Measurements from ENCODE around the gene NTSR1.

NTSR1 gene

DNA sequence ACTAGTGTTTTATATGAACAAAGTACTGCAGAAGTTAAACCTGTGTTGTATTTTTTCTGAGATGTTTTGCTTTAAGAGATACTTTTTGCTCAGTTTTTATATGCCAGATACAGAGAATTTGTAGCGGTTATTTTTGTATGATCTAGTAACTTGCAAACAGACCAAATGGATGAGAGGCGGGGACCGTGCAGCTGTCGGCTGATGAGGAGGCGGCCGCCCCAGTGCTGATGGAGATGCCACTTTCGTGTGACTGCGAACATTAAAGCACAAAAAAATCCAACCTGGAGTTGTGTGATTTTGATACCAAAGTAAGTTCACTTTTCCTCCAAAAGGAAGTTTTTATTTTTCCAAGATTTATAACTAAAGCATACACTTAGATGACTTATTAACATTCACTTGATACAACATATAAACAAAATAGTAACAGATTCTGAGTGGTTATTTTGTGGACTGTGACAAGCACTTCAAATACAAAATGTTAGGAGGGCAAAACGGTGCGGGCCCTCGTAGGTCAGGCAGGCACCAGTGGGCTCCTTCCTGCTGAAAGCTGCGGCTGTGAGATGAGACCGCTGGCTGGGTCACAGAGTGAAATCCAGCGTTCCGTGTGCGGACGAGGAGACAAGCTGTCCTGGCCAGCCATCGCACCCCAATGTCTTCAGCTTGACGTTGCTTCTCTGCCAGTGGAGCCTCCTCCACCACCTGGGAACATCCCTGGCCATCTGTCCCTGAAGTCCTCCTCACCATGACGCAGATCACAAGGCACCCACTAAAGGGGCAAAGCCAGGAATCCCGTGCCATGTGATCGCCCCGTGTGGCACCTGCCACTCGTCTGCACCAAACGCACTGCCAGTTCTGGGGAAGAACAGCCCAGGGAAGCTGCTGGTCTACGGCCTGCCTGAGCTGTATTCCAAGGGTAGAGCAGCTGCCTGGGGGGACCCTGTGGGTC is 92.0 kb downstream of the NTSR1 start:
- H4K20me1 ChIP-seq (ENCODE audit: insufficient read depth, low read length, poor library complexity, severe bottlenecking), result peaks cover 15% of the 10 kb centered on the region
- H3K79me2 ChIP-seq (ENCODE audit: insufficient read depth, low read length), result peaks cover 34% of the 10 kb centered on the region
- H3K9me2 ChIP-seq (replicated peaks; ENCODE audit: low read depth, low read length), result no peaks in the 10 kb centered on the region
- H3K27me3 ChIP-seq (ENCODE audit: insufficient read depth, low read length, poor library complexity, severe bottlenecking), result no peaks in the 10 kb centered on the region
- no peak overlapping the region for H3K9ac ChIP-seq (ENCODE audit: low read depth, low read length, poor library complexity, severe bottlenecking)
- peaks cover 9% of the 10 kb centered on the region; the same call in 1 of the 2 replicates for H3F3A ChIP-seq (ENCODE audit: low read depth)
- TF ChIP-seq CTCF (conservative IDR thresholded peaks at IDR 0.05; ENCODE audit: low read length) (no peak), EZH2phosphoT487 (IDR thresholded peaks at IDR 0.05; ENCODE audit: borderline replicate concordance) (no peak)
- peaks cover 26% of the 10 kb centered on the region; the same call in 1 of the 2 replicates for H3K36me3 ChIP-seq (ENCODE audit: insufficient read depth, low read length)
- H3K4me2 ChIP-seq (ENCODE audit: low read depth, low read length, poor library complexity, severe bottlenecking), result no peak overlapping the region
- H2AFZ ChIP-seq (ENCODE audit: low read length), result no peak overlapping the region
- H3K4me1 ChIP-seq (ENCODE audit: insufficient read depth, low read length, poor library complexity, severe bottlenecking), result peaks cover 30% of the 10 kb centered on the region
- H3K9me3 ChIP-seq (ENCODE audit: insufficient read depth, low read depth, low read length), result no peaks in the 10 kb centered on the region
- no peak overlapping the region for H3K4me3 ChIP-seq (ENCODE audit: low read length, poor library complexity, severe bottlenecking)

DNA sequence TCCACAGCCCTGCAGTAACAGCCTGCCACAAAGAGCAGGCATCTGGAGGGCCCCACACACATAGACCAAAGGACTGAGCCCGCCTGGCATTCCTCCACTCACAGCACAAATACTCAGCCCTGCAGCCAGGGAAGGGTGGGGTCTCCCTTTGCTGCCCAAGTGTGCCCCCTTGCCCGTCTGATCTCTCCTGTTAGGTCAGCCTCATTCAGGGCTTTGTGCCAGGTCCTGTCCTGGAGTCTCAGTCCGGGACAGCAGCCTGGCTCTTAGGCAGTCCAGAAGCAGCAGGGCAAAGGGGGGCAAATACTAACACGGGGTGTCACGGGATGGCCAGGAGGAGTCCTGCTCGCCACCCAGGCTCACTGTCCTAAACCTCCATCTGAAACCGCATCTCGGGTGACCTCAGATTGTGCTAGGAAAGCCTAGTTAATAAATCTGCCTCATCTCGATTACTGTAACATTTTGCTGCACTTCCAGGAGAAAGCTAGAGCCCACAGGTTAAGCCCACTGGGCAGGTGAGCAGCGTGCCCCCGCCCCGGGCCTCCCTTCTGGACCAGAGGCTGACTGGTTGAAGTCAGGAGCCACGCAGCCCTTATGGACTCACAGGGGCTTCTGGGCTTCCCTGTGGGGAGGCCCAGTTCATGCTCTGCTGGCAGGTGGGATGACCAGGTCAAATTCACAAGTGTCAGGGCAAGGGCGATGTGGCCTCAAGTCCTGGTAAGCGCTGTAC is 92.8 kb downstream of the NTSR1 start:
- Histone ChIP-seq H3K4me2 (ENCODE audit: low read depth, low read length, poor library complexity, severe bottlenecking) (no peak overlapping the region), H3K9ac (ENCODE audit: low read depth, low read length, poor library complexity, severe bottlenecking) (no peak overlapping the region), H3K9me2 (replicated peaks; ENCODE audit: low read depth, low read length) (no peaks in the 10 kb centered on the region), H3K36me3 (ENCODE audit: insufficient read depth, low read length) (peaks cover 26% of the 10 kb centered on the region; the same call in 1 of the 2 replicates), H3K27me3 (ENCODE audit: insufficient read depth, low read length, poor library complexity, severe bottlenecking) (no peaks in the 10 kb centered on the region), H3F3A (ENCODE audit: low read depth) (peaks cover 6% of the 10 kb centered on the region; the same call in 1 of the 2 replicates), H3K4me3 (ENCODE audit: low read length, poor library complexity, severe bottlenecking) (no peak overlapping the region), H4K20me1 (ENCODE audit: insufficient read depth, low read length, poor library complexity, severe bottlenecking) (peaks cover 24% of the 10 kb centered on the region), H2AFZ (ENCODE audit: low read length) (no peak overlapping the region), H3K79me2 (ENCODE audit: insufficient read depth, low read length) (peaks cover 43% of the 10 kb centered on the region), H3K4me1 (ENCODE audit: insufficient read depth, low read length, poor library complexity, severe bottlenecking) (peaks cover 34% of the 10 kb centered on the region), H3K9me3 (ENCODE audit: insufficient read depth, low read depth, low read length) (no peaks in the 10 kb centered on the region)
- TF ChIP-seq EZH2phosphoT487 (IDR thresholded peaks at IDR 0.05; ENCODE audit: borderline replicate concordance), result no peak
- no peak for TF ChIP-seq CTCF (conservative IDR thresholded peaks at IDR 0.05; ENCODE audit: low read length)

GRCh38 chr20:62802026-62802712 is 93.5 kb downstream of the NTSR1 start:
- H3K4me1 ChIP-seq (ENCODE audit: insufficient read depth, low read length, poor library complexity, severe bottlenecking), result peaks cover 38% of the 10 kb centered on the region
- peaks cover 46% of the 10 kb centered on the region for H3K79me2 ChIP-seq (ENCODE audit: insufficient read depth, low read length)
- no peak overlapping the region for H3K4me3 ChIP-seq (ENCODE audit: low read length, poor library complexity, severe bottlenecking)
- no peak overlapping the region for H3K9ac ChIP-seq (ENCODE audit: low read depth, low read length, poor library complexity, severe bottlenecking)
- H3K4me2 ChIP-seq (ENCODE audit: low read depth, low read length, poor library complexity, severe bottlenecking), result no peak overlapping the region
- H3F3A ChIP-seq (ENCODE audit: low read depth), result peaks cover 6% of the 10 kb centered on the region; the same call in 1 of the 2 replicates
- no peaks in the 10 kb centered on the region for H3K9me3 ChIP-seq (ENCODE audit: insufficient read depth, low read depth, low read length)
- H3K27me3 ChIP-seq (ENCODE audit: insufficient read depth, low read length, poor library complexity, severe bottlenecking), result no peaks in the 10 kb centered on the region
- no peak overlapping the region for H2AFZ ChIP-seq (ENCODE audit: low read length)
- TF ChIP-seq EZH2phosphoT487 (IDR thresholded peaks at IDR 0.05; ENCODE audit: borderline replicate concordance) (no peak), CTCF (conservative IDR thresholded peaks at IDR 0.05; ENCODE audit: low read length) (no peak)
- H3K9me2 ChIP-seq (replicated peaks; ENCODE audit: low read depth, low read length), result no peaks in the 10 kb centered on the region
- H3K36me3 ChIP-seq (ENCODE audit: insufficient read depth, low read length), result peaks cover 26% of the 10 kb centered on the region; the same call in 1 of the 2 replicates
- H4K20me1 ChIP-seq (ENCODE audit: insufficient read depth, low read length, poor library complexity, severe bottlenecking), result peaks cover 28% of the 10 kb centered on the region

All from Loucy (cell line).